PFSK-1 (cell line): ENCODE data around the gene THAP6.

Experiments
- POLR2AphosphoS5 ChIP-seq: IDR thresholded peaks from 2 replicates; pipeline ENCODE4 v1.6.1; 2012; ENCODE audit warnings: low read depth, mild to moderate bottlenecking, control low read depth, low read length, moderate library complexity
- REST ChIP-seq, 2 experiments: IDR thresholded peaks; 2 replicates each; pipeline versions ENCODE4 v1.6.1 to v1.8.0; 2011 to 2012; ENCODE audit warnings: low read depth in 2 of 2, low read length in 2 of 2, control low read depth in 1 of 2, inconsistent platforms in 1 of 2, mild to moderate bottlenecking in 1 of 2, moderate library complexity in 1 of 2; ENCODE audit not compliant: insufficient read depth in 1 of 2
- SIN3A ChIP-seq: IDR thresholded peaks from 2 replicates; pipeline ENCODE4 v1.6.1; 2012; ENCODE audit warnings: mild to moderate bottlenecking, low read length, moderate library complexity, borderline replicate concordance; ENCODE audit not compliant: insufficient read depth
- TAF1 ChIP-seq: IDR thresholded peaks from 2 replicates; pipeline ENCODE4 v1.6.1; 2012; ENCODE audit warnings: low read length, control low read depth, borderline replicate concordance; ENCODE audit not compliant: insufficient read depth

DNA sequence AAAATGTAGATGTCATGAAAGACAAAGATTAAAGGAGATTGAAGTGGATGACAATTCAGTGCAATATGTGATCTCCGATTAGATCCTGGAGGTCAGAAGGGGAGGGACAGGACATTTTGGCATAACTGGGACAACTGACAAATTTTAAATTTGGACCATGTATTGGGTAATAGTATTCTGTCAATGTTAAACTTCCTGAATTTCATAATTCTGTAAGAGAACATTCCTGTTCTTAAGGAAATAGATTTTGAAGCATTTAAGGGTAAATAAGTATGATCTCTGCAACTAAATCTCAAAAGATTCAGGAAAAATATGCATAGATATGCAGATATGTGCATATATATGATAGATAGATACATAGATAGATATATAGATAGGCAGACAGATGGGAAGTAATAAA is 52.6 kb downstream of the THAP6 start:
- TF ChIP-seq TAF1 = no peak
- TF ChIP-seq SIN3A = no peak
- no peak for TF ChIP-seq POLR2AphosphoS5
- no peak for TF ChIP-seq REST (IDR thresholded peaks at IDR 0.05; ENCODE audit: insufficient read depth in 1 of 2, low read depth in 2 of 2, low read length in 2 of 2)
